ENCODE data around the gene BEX4.
A peak's percentile ranks its signal among the peaks of the same experiment; 100 is the strongest.

The BEX4 gene

DNA sequence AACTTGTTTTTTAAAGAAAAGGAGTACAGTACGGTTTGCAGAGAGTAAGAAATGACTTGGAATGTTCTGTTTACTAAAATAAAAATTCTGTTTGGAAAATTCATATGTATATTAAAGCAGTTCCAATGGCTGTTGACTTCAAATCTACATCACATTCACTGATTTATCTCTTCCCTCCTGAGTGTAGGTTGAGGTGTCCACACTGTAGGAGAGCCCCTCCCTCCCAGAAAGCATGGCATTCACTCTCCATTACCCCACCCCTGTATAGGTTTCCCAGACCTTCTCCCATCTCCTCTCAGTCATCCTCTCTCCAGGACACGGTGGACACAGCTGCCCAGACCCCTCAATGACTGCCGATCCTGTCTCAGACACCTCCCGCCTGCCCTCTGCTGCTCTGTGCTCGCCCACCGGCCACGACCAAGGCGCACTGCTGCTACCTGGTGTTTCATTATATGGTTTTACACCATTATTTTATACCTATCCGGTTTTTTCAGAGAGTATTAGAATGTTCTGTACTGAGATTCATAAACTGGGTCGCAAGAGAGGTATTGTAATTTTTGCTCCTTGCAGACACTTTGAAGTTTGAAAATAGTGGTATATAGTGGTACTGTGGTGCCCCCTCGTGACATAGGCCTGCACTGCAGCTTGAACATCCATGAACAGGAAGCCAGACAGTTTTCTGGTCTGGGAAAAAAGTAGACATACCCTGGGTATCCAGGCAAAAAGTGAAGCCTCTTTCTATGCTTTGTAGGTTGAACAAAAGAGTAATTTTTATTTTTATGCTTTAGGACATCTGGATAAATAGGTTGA lies 38.8 kb upstream of the BEX4 start:
- TF ChIP-seq, protein P1, sequence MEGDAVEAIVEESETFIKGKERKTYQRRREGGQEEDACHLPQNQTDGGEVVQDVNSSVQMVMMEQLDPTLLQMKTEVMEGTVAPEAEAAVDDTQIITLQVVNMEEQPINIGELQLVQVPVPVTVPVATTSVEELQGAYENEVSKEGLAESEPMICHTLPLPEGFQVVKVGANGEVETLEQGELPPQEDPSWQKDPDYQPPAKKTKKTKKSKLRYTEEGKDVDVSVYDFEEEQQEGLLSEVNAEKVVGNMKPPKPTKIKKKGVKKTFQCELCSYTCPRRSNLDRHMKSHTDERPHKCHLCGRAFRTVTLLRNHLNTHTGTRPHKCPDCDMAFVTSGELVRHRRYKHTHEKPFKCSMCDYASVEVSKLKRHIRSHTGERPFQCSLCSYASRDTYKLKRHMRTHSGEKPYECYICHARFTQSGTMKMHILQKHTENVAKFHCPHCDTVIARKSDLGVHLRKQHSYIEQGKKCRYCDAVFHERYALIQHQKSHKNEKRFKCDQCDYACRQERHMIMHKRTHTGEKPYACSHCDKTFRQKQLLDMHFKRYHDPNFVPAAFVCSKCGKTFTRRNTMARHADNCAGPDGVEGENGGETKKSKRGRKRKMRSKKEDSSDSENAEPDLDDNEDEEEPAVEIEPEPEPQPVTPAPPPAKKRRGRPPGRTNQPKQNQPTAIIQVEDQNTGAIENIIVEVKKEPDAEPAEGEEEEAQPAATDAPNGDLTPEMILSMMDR (IDR thresholded peaks at IDR 0.05; ENCODE audit: low read length): peak; percentile 60
- no peak for TF ChIP-seq EZH2 (IDR thresholded peaks at IDR 0.05; ENCODE audit: borderline replicate concordance, low read length)
- Histone ChIP-seq H3F3A (ENCODE audit: insufficient read depth, low read length) (no peaks in the 10 kb centered on the region), H3K79me2 (ENCODE audit: insufficient read depth, low read length) (no peaks in the 10 kb centered on the region), H4K20me1 (ENCODE audit: insufficient read depth, low read length) (no peaks in the 10 kb centered on the region), H2AFZ (ENCODE audit: low read length) (no peak overlapping the region), H3K27me3 (ENCODE audit: insufficient read depth, low read length) (no peaks in the 10 kb centered on the region), H3K4me1 (ENCODE audit: insufficient read depth, low read length, severe bottlenecking) (no peaks in the 10 kb centered on the region), H3K4me2 (ENCODE audit: low read length) (no peak overlapping the region), H3K9ac (ENCODE audit: low read length) (no peak overlapping the region), H3K27ac (ENCODE audit: low read depth, low read length, poor library complexity, severe bottlenecking) (no peak overlapping the region), H3K9me2 (ENCODE audit: low read depth, low read length) (no peaks in the 10 kb centered on the region), H3K4me3 (ENCODE audit: low read depth, low read length, poor library complexity, severe bottlenecking) (no peak overlapping the region), H3K36me3 (ENCODE audit: insufficient read depth, low read length) (no peaks in the 10 kb centered on the region), H3K9me3 (ENCODE audit: low read length) (no peaks in the 10 kb centered on the region)

DNA sequence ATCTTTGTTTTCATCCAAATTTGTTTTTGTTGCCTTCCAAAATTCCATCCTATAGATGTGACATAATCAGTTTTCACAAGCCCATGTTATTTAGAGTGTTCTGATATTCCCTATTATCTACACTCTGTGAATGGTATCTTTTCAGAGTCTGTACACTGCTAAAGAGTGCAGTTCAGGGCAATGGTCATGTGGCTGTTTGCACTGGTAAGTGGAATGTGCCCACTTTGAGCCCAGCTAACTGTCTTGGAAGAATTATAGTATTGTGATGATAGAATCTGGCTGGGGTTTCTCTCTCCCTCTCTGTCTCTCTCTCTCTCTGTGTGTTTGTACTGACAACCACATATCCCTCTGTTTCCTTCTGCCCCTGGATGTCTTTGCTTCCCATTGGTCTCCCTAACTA lies 37.4 kb upstream of the BEX4 start:
- H3K4me3 ChIP-seq (ENCODE audit: low read depth, low read length, poor library complexity, severe bottlenecking): no peak overlapping the region
- H3K36me3 ChIP-seq (ENCODE audit: insufficient read depth, low read length): no peaks in the 10 kb centered on the region
- no peaks in the 10 kb centered on the region for H4K20me1 ChIP-seq (ENCODE audit: insufficient read depth, low read length)
- H3K27me3 ChIP-seq (ENCODE audit: insufficient read depth, low read length): no peaks in the 10 kb centered on the region
- no peaks in the 10 kb centered on the region for H3K4me1 ChIP-seq (ENCODE audit: insufficient read depth, low read length, severe bottlenecking)
- H3K27ac ChIP-seq (ENCODE audit: low read depth, low read length, poor library complexity, severe bottlenecking): no peak overlapping the region
- no peak for TF ChIP-seq EZH2 (IDR thresholded peaks at IDR 0.05; ENCODE audit: borderline replicate concordance, low read length)
- TF ChIP-seq, protein P1 (IDR thresholded peaks at IDR 0.05; ENCODE audit: low read length): no peak
- no peaks in the 10 kb centered on the region for H3K9me2 ChIP-seq (ENCODE audit: low read depth, low read length)
- no peak overlapping the region for H3K4me2 ChIP-seq (ENCODE audit: low read length)
- no peaks in the 10 kb centered on the region for H3F3A ChIP-seq (ENCODE audit: insufficient read depth, low read length)
- H3K79me2 ChIP-seq (ENCODE audit: insufficient read depth, low read length): no peaks in the 10 kb centered on the region
- H2AFZ ChIP-seq (ENCODE audit: low read length): no peak overlapping the region
- H3K9me3 ChIP-seq (ENCODE audit: low read length): no peaks in the 10 kb centered on the region
- no peak overlapping the region for H3K9ac ChIP-seq (ENCODE audit: low read length)

DNA sequence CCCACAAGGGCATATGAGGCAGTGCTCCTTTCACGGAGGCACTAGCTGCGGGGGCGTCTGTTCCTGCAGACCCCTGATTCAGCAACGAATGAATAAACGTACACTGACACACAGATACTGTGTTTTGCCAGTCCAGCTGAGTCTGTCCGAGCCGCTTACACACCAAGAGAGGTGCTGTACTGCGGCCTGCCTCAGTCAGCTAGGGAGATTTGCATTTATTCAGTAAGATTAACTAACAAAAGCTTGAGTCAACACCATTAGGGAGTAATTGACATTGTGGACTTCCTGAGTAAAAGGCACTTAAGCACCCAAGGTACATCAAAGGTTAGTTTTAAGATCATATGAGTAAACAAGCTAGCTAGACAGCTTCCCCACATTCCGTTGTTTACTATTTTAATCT lies 31.0 kb upstream of the BEX4 start:
- Histone ChIP-seq H3K9me2 (ENCODE audit: low read depth, low read length) (no peaks in the 10 kb centered on the region), H3K9ac (ENCODE audit: low read length) (no peak overlapping the region), H3K9me3 (ENCODE audit: low read length) (no peaks in the 10 kb centered on the region), H3F3A (ENCODE audit: insufficient read depth, low read length) (no peaks in the 10 kb centered on the region), H3K4me3 (ENCODE audit: low read depth, low read length, poor library complexity, severe bottlenecking) (no peak overlapping the region), H3K36me3 (ENCODE audit: insufficient read depth, low read length) (no peaks in the 10 kb centered on the region), H3K27ac (ENCODE audit: low read depth, low read length, poor library complexity, severe bottlenecking) (no peak overlapping the region), H2AFZ (ENCODE audit: low read length) (no peak overlapping the region), H3K27me3 (ENCODE audit: insufficient read depth, low read length) (no peaks in the 10 kb centered on the region), H4K20me1 (ENCODE audit: insufficient read depth, low read length) (no peaks in the 10 kb centered on the region), H3K79me2 (ENCODE audit: insufficient read depth, low read length) (no peaks in the 10 kb centered on the region), H3K4me1 (ENCODE audit: insufficient read depth, low read length, severe bottlenecking) (no peaks in the 10 kb centered on the region), H3K4me2 (ENCODE audit: low read length) (no peak overlapping the region)
- TF ChIP-seq, protein P1 (IDR thresholded peaks at IDR 0.05; ENCODE audit: low read length): no peak
- no peak for TF ChIP-seq EZH2 (IDR thresholded peaks at IDR 0.05; ENCODE audit: borderline replicate concordance, low read length)
